ENCODE results near the gene PTPN14.

The PTPN14 gene

GRCh38 chr1:214332946-214333798, 218.2 kb downstream of the PTPN14 start:
- Histone ChIP-seq H3K27me3 (ENCODE audit: insufficient read depth, low read length) (no peaks in the 10 kb centered on the region), H3K27ac (ENCODE audit: low read depth, low read length) (no peak overlapping the region), H2AFZ (ENCODE audit: low read length, unreplicated experiment) (no peak overlapping the region)

GRCh38 chr1:214331827-214332423, 219.5 kb downstream of the PTPN14 start:
- Histone ChIP-seq H3K4me1 (ENCODE audit: control insufficient read depth, insufficient read depth, low read length, unreplicated experiment) (peaks cover 8% of the 10 kb centered on the region), H3K4me3 (ENCODE audit: low read depth, low read length) (no peak overlapping the region), H3K79me2 (ENCODE audit: control insufficient read depth, insufficient read depth, low read length, unreplicated experiment) (no peaks in the 10 kb centered on the region), H2AFZ (ENCODE audit: low read length, unreplicated experiment) (no peak overlapping the region), H3K36me3 (ENCODE audit: insufficient read depth, low read length) (no peaks in the 10 kb centered on the region), H3K27ac (ENCODE audit: low read depth, low read length) (no peak overlapping the region), H3K27me3 (ENCODE audit: insufficient read depth, low read length) (no peaks in the 10 kb centered on the region)

More at GRCh38 chr1:214332946-214333798, 218.2 kb downstream of the PTPN14 start:
- Histone ChIP-seq H3K4me1 (ENCODE audit: control insufficient read depth, insufficient read depth, low read length, unreplicated experiment) (no peaks in the 10 kb centered on the region), H3K4me3 (ENCODE audit: low read depth, low read length) (no peak overlapping the region), H3K79me2 (ENCODE audit: control insufficient read depth, insufficient read depth, low read length, unreplicated experiment) (no peaks in the 10 kb centered on the region), H3K36me3 (ENCODE audit: insufficient read depth, low read length) (no peaks in the 10 kb centered on the region)

- H3K27ac ChIP-seq (ENCODE audit: low read depth, low read length) = no peak overlapping the region
- H3K4me3 ChIP-seq (ENCODE audit: low read depth, low read length) = no peak overlapping the region
- no peaks in the 10 kb centered on the region for H3K36me3 ChIP-seq (ENCODE audit: insufficient read depth, low read length)
- H3K27me3 ChIP-seq (ENCODE audit: insufficient read depth, low read length) = no peaks in the 10 kb centered on the region
- H3K4me1 ChIP-seq (ENCODE audit: control insufficient read depth, insufficient read depth, low read length, unreplicated experiment) = peaks cover 12% of the 10 kb centered on the region
- H3K79me2 ChIP-seq (ENCODE audit: control insufficient read depth, insufficient read depth, low read length, unreplicated experiment) = no peaks in the 10 kb centered on the region
- H2AFZ ChIP-seq (ENCODE audit: low read length, unreplicated experiment) = no peak overlapping the region
Measured at GRCh38 chr1:214331180-214331579, 220.2 kb downstream of the PTPN14 start.

- H3K27me3 ChIP-seq (ENCODE audit: insufficient read depth, low read length) = no peaks in the 10 kb centered on the region
- no peaks in the 10 kb centered on the region for H3K36me3 ChIP-seq (ENCODE audit: insufficient read depth, low read length)
- no peak overlapping the region for H2AFZ ChIP-seq (ENCODE audit: low read length, unreplicated experiment)
- no peak overlapping the region for H3K27ac ChIP-seq (ENCODE audit: low read depth, low read length)
- H3K79me2 ChIP-seq (ENCODE audit: control insufficient read depth, insufficient read depth, low read length, unreplicated experiment) = no peaks in the 10 kb centered on the region
- H3K4me1 ChIP-seq (ENCODE audit: control insufficient read depth, insufficient read depth, low read length, unreplicated experiment) = peaks cover 12% of the 10 kb centered on the region
- H3K4me3 ChIP-seq (ENCODE audit: low read depth, low read length) = no peak overlapping the region
Measured at GRCh38 chr1:214330715-214331114, 220.7 kb downstream of the PTPN14 start.

GRCh38 chr1:214330222-214330621, 221.2 kb downstream of the PTPN14 start:
- no peaks in the 10 kb centered on the region for H3K36me3 ChIP-seq (ENCODE audit: insufficient read depth, low read length)
- H3K4me1 ChIP-seq (ENCODE audit: control insufficient read depth, insufficient read depth, low read length, unreplicated experiment) = peaks cover 12% of the 10 kb centered on the region
- H3K79me2 ChIP-seq (ENCODE audit: control insufficient read depth, insufficient read depth, low read length, unreplicated experiment) = no peaks in the 10 kb centered on the region
- H2AFZ ChIP-seq (ENCODE audit: low read length, unreplicated experiment) = no peak overlapping the region
- no peak overlapping the region for H3K27ac ChIP-seq (ENCODE audit: low read depth, low read length)
- H3K4me3 ChIP-seq (ENCODE audit: low read depth, low read length) = no peak overlapping the region
- no peaks in the 10 kb centered on the region for H3K27me3 ChIP-seq (ENCODE audit: insufficient read depth, low read length)

- Histone ChIP-seq H3K27me3 (ENCODE audit: insufficient read depth, low read length) (no peaks in the 10 kb centered on the region), H2AFZ (ENCODE audit: low read length, unreplicated experiment) (no peak overlapping the region), H3K36me3 (ENCODE audit: insufficient read depth, low read length) (no peaks in the 10 kb centered on the region), H3K4me3 (ENCODE audit: low read depth, low read length) (no peak overlapping the region), H3K27ac (ENCODE audit: low read depth, low read length) (no peak overlapping the region), H3K79me2 (ENCODE audit: control insufficient read depth, insufficient read depth, low read length, unreplicated experiment) (no peaks in the 10 kb centered on the region), H3K4me1 (ENCODE audit: control insufficient read depth, insufficient read depth, low read length, unreplicated experiment) (peaks cover 12% of the 10 kb centered on the region)
Measured at GRCh38 chr1:214329470-214330220, 221.8 kb downstream of the PTPN14 start.

GRCh38 chr1:214328770-214329469, 222.5 kb downstream of the PTPN14 start:
- H2AFZ ChIP-seq (ENCODE audit: low read length, unreplicated experiment) = no peak overlapping the region

GRCh38 chr1:214327514-214327913, 223.9 kb downstream of the PTPN14 start:
- no peaks in the 10 kb centered on the region for H3K79me2 ChIP-seq (ENCODE audit: control insufficient read depth, insufficient read depth, low read length, unreplicated experiment)
- H3K36me3 ChIP-seq (ENCODE audit: insufficient read depth, low read length) = no peaks in the 10 kb centered on the region
- H3K27ac ChIP-seq (ENCODE audit: low read depth, low read length) = no peak overlapping the region
- no peak overlapping the region for H3K4me3 ChIP-seq (ENCODE audit: low read depth, low read length)
- peaks cover 12% of the 10 kb centered on the region for H3K4me1 ChIP-seq (ENCODE audit: control insufficient read depth, insufficient read depth, low read length, unreplicated experiment)
- no peak overlapping the region for H2AFZ ChIP-seq (ENCODE audit: low read length, unreplicated experiment)
- no peaks in the 10 kb centered on the region for H3K27me3 ChIP-seq (ENCODE audit: insufficient read depth, low read length)

More at GRCh38 chr1:214328770-214329469, 222.5 kb downstream of the PTPN14 start:
- H3K79me2 ChIP-seq (ENCODE audit: control insufficient read depth, insufficient read depth, low read length, unreplicated experiment) = no peaks in the 10 kb centered on the region
- peaks cover 12% of the 10 kb centered on the region for H3K4me1 ChIP-seq (ENCODE audit: control insufficient read depth, insufficient read depth, low read length, unreplicated experiment)
- no peaks in the 10 kb centered on the region for H3K36me3 ChIP-seq (ENCODE audit: insufficient read depth, low read length)
- H3K4me3 ChIP-seq (ENCODE audit: low read depth, low read length) = no peak overlapping the region
- H3K27me3 ChIP-seq (ENCODE audit: insufficient read depth, low read length) = no peaks in the 10 kb centered on the region
- H3K27ac ChIP-seq (ENCODE audit: low read depth, low read length) = no peak overlapping the region

GRCh38 chr1:214326406-214326805, 225.0 kb downstream of the PTPN14 start:
- no peaks in the 10 kb centered on the region for H3K79me2 ChIP-seq (ENCODE audit: control insufficient read depth, insufficient read depth, low read length, unreplicated experiment)
- no peak overlapping the region for H3K4me3 ChIP-seq (ENCODE audit: low read depth, low read length)
- H3K4me1 ChIP-seq (ENCODE audit: control insufficient read depth, insufficient read depth, low read length, unreplicated experiment) = peaks cover 12% of the 10 kb centered on the region
- no peaks in the 10 kb centered on the region for H3K36me3 ChIP-seq (ENCODE audit: insufficient read depth, low read length)
- H3K27ac ChIP-seq (ENCODE audit: low read depth, low read length) = no peak overlapping the region
- no peaks in the 10 kb centered on the region for H3K27me3 ChIP-seq (ENCODE audit: insufficient read depth, low read length)
- no peak overlapping the region for H2AFZ ChIP-seq (ENCODE audit: low read length, unreplicated experiment)

Measured in ACC112 (cell line).